ENCODE measurements around the gene LRP5.

LRP5 gene

GRCh38 chr11:68381716-68382115 lies 69.3 kb downstream of the LRP5 start:
- TF ChIP-seq, protein P1, sequence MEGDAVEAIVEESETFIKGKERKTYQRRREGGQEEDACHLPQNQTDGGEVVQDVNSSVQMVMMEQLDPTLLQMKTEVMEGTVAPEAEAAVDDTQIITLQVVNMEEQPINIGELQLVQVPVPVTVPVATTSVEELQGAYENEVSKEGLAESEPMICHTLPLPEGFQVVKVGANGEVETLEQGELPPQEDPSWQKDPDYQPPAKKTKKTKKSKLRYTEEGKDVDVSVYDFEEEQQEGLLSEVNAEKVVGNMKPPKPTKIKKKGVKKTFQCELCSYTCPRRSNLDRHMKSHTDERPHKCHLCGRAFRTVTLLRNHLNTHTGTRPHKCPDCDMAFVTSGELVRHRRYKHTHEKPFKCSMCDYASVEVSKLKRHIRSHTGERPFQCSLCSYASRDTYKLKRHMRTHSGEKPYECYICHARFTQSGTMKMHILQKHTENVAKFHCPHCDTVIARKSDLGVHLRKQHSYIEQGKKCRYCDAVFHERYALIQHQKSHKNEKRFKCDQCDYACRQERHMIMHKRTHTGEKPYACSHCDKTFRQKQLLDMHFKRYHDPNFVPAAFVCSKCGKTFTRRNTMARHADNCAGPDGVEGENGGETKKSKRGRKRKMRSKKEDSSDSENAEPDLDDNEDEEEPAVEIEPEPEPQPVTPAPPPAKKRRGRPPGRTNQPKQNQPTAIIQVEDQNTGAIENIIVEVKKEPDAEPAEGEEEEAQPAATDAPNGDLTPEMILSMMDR (IDR thresholded peaks at IDR 0.05), result no peak

DNA sequence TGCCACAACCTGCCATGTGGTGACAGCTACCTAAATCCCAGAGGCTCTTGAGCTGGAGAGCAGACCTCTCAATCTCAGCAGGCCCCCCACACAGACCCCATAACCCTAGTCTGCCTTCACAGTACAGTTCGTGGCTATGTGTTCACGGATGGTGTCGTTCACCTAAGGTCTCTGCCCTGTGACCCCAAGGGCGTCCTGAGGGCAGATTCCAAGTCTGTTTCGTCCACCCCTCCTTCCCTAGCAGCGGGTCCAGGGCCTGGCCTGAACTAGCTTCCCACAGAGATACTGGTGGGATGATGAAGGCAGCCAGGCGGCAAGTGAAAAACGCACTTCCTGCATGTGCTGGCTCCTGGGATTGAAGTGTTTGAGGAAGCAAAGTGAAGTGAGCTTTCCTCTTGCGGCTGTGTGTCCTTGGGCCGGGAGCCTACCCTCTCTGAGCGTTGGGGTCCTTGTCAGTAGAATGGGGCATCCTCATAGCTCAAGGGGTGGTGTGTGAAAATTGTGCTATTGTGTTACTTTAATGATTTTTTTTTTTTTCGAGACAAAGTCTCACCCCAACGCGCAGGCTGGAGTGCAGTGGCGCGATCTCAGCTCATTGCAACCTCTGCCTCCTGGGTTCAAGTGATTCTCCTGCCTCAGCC lies 70.1 kb downstream of the LRP5 start:
- TF ChIP-seq, protein P1 (IDR thresholded peaks at IDR 0.05), result no peak

GRCh38 chr11:68383976-68384501 lies 71.6 kb downstream of the LRP5 start:
- TF ChIP-seq, protein P1 (IDR thresholded peaks at IDR 0.05), result peak; percentile 99

DNA sequence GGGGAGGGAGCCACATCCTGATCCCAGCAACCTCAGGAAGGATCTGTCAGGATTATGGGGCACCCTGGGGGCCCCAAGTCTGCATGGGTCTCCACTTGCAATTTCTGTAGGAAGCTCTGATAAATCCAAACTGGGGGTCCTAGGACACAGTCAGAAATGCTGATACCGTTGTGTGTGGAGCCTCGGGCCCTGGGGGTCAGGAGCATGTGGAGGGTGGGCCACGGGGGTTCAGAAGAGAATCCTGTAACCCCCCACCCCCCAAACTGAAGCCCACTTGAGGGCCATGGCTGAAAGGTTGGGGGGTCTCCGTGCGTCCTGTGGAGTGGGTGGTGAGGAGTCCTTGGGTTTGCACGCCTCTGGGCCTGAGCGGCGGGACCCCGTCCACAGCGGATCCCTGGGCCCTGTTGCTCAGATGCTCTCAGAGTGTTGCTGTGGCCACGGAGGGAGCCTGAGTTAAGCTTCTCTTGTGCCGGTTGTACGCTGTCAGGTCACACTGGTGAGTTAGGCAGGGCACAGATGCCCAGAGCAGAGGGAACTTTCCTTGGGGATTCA lies 72.2 kb downstream of the LRP5 start:
- TF ChIP-seq, protein P1 (IDR thresholded peaks at IDR 0.05), result no peak

DNA sequence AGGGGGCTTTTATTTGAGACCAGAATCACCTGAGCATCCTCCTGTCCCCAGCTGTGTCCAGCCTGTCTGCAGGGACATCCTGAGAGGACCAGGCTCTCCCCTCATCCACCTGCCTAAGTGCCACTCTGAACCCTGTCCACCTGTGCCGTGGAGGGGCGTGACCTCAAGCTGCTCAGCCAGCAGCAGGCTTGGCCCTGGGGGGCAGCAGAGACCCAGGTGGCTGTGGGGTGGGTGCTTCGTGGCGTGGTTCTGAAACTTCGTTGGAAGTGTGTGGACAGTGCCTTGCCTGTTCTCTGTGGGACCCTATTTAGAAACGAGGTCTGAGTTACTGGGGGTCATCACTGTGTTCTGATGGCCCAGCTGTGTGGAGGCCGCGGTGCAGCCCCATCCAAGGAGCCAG lies 72.7 kb downstream of the LRP5 start:
- TF ChIP-seq, protein P1 (IDR thresholded peaks at IDR 0.05), result no peak

GRCh38 chr11:68386331-68386978 lies 74.1 kb downstream of the LRP5 start:
- TF ChIP-seq, protein P1 (IDR thresholded peaks at IDR 0.05), result no peak

DNA sequence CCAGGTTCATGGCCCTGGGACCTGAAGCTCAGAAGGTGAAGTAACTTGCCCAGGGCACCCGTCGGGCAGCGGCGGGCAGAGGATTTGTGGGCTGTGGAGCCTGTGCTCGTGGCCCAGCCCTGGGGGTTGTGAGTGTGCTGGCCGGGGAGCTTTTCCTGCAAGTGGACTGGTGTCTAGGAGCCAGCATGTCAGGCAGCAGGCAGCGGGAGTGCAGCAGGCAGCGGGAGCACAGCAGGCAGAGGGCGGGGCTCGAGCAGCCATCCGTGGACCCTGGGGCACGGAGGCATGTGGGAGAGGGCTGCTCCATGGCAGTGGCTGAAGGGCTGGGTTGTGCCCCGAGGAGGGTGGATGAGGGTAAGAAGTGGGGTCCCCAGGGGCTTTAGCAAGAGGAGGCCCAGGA lies 75.4 kb downstream of the LRP5 start:
- TF ChIP-seq, protein P1 (IDR thresholded peaks at IDR 0.05), result no peak
